Memory B cell (primary cell): ENCODE results near the gene NUP93.

ENCODE experiments used
- ATAC-seq: fragments of 150-1000 bp; cut with Tn5 transposase; 2 replicates; pipeline ENCODE4 v1.10.0; 2021; ENCODE audit warnings: low read depth, mild to moderate bottlenecking, moderate library complexity
- DNase-seq, 2 donors: peaks; one replicate each; pipeline ENCODE4 v3.0.0; 2022; ENCODE audit warnings: low spot score in 2 of 2
- H3K27ac Mint-ChIP-seq: one replicate; pipeline ENCODE4 v1.8.0; 2022; ENCODE audit warnings: mild to moderate bottlenecking, moderate library complexity, mixed read lengths
- H3K27me3 Mint-ChIP-seq: one replicate; pipeline ENCODE4 v1.8.0; 2022; ENCODE audit warnings: mixed read lengths
- H3K36me3 Mint-ChIP-seq: one replicate; pipeline ENCODE4 v1.8.0; 2022; ENCODE audit warnings: mild to moderate bottlenecking, mixed read lengths
- H3K4me1 Mint-ChIP-seq: one replicate; pipeline ENCODE4 v1.8.0; 2022; ENCODE audit warnings: mixed read lengths
- H3K4me3 Mint-ChIP-seq: one replicate; pipeline ENCODE4 v1.8.0; 2022; ENCODE audit warnings: mild to moderate bottlenecking, moderate library complexity, mixed read lengths
- H3K9me3 Mint-ChIP-seq: one replicate; pipeline ENCODE4 v1.8.0; 2022; ENCODE audit warnings: mixed read lengths

NUP93 gene

GRCh38 chr16:56885446-56886162, 155.7 kb downstream of the NUP93 start:
- ATAC-seq = no peak
- Mint-ChIP-seq H3K4me3 (no peak overlapping the region), H3K27ac (no peak overlapping the region), H3K36me3 (no peaks in the 10 kb centered on the region), H3K9me3 (no peaks in the 10 kb centered on the region), H3K4me1 (peaks cover 14% of the 10 kb centered on the region), H3K27me3 (no peaks in the 10 kb centered on the region)
- no peak for DNase-seq

- ATAC-seq (no peak), DNase-seq (no peak)
- Mint-ChIP-seq H3K4me1 (peaks cover 11% of the 10 kb centered on the region), H3K27ac (no peak overlapping the region), H3K9me3 (no peaks in the 10 kb centered on the region), H3K36me3 (no peaks in the 10 kb centered on the region), H3K4me3 (no peak overlapping the region), H3K27me3 (no peaks in the 10 kb centered on the region)
These were observed 156.4 kb downstream of the NUP93 start for GRCh38 chr16:56886296-56886695.

- Mint-ChIP-seq H3K4me3 (no peak overlapping the region), H3K27ac (no peak overlapping the region), H3K36me3 (peaks cover 2% of the 10 kb centered on the region), H3K9me3 (no peaks in the 10 kb centered on the region), H3K4me1 (peaks cover 11% of the 10 kb centered on the region), H3K27me3 (no peaks in the 10 kb centered on the region)
- DNase-seq (no peak), ATAC-seq (no peak)
These were observed 156.9 kb downstream of the NUP93 start for GRCh38 chr16:56886826-56887225.

GRCh38 chr16:56888806-56889205, 158.9 kb downstream of the NUP93 start:
- no peaks in the 10 kb centered on the region for H3K9me3 Mint-ChIP-seq
- H3K27me3 Mint-ChIP-seq = no peaks in the 10 kb centered on the region
- peak overlapping the region; percentile 72 for H3K27ac Mint-ChIP-seq
- H3K36me3 Mint-ChIP-seq = peaks cover 2% of the 10 kb centered on the region
- ATAC-seq (peak; percentile 98), DNase-seq (peak; percentile 52 to 66)
- H3K4me3 Mint-ChIP-seq = peak overlapping the region; percentile 70
- peaks cover 11% of the 10 kb centered on the region for H3K4me1 Mint-ChIP-seq

- Mint-ChIP-seq H3K4me1 (peaks cover 11% of the 10 kb centered on the region), H3K4me3 (peak overlapping the region; percentile 70), H3K9me3 (no peaks in the 10 kb centered on the region), H3K27me3 (no peaks in the 10 kb centered on the region), H3K36me3 (peaks cover 2% of the 10 kb centered on the region), H3K27ac (peak overlapping the region; percentile 72)
- DNase-seq = no peak
- ATAC-seq = peak; percentile 31
These were observed 159.3 kb downstream of the NUP93 start for GRCh38 chr16:56889206-56889605.

GRCh38 chr16:56891685-56892084, 161.8 kb downstream of the NUP93 start:
- Mint-ChIP-seq H3K36me3 (peaks cover 2% of the 10 kb centered on the region), H3K4me1 (peaks cover 11% of the 10 kb centered on the region), H3K4me3 (no peak overlapping the region), H3K27me3 (no peaks in the 10 kb centered on the region), H3K27ac (no peak overlapping the region), H3K9me3 (no peaks in the 10 kb centered on the region)
- ATAC-seq (no peak), DNase-seq (no peak)

GRCh38 chr16:56892705-56893104, 162.8 kb downstream of the NUP93 start:
- no peak overlapping the region for H3K27ac Mint-ChIP-seq
- peaks cover 13% of the 10 kb centered on the region for H3K4me1 Mint-ChIP-seq
- no peak overlapping the region for H3K4me3 Mint-ChIP-seq
- no peaks in the 10 kb centered on the region for H3K27me3 Mint-ChIP-seq
- peaks cover 2% of the 10 kb centered on the region for H3K36me3 Mint-ChIP-seq
- DNase-seq = no peak
- no peak for ATAC-seq
- H3K9me3 Mint-ChIP-seq = no peaks in the 10 kb centered on the region

- peaks cover 16% of the 10 kb centered on the region for H3K4me1 Mint-ChIP-seq
- H3K27me3 Mint-ChIP-seq = no peaks in the 10 kb centered on the region
- H3K9me3 Mint-ChIP-seq = no peaks in the 10 kb centered on the region
- no peak for ATAC-seq
- H3K36me3 Mint-ChIP-seq = peaks cover 2% of the 10 kb centered on the region
- H3K4me3 Mint-ChIP-seq = no peak overlapping the region
- no peak overlapping the region for H3K27ac Mint-ChIP-seq
- DNase-seq = no peak
These were observed 164.5 kb downstream of the NUP93 start for GRCh38 chr16:56894331-56894917.

GRCh38 chr16:56895813-56896212, 165.9 kb downstream of the NUP93 start:
- Mint-ChIP-seq H3K4me3 (no peak overlapping the region), H3K27ac (no peak overlapping the region), H3K9me3 (no peaks in the 10 kb centered on the region), H3K27me3 (no peaks in the 10 kb centered on the region), H3K4me1 (peaks cover 23% of the 10 kb centered on the region), H3K36me3 (peaks cover 4% of the 10 kb centered on the region)
- no peak for DNase-seq
- no peak for ATAC-seq

- ATAC-seq (no peak), DNase-seq (no peak)
- Mint-ChIP-seq H3K4me1 (peaks cover 27% of the 10 kb centered on the region), H3K9me3 (no peaks in the 10 kb centered on the region), H3K27me3 (no peaks in the 10 kb centered on the region), H3K36me3 (peaks cover 4% of the 10 kb centered on the region), H3K4me3 (no peak overlapping the region), H3K27ac (no peak overlapping the region)
These were observed 166.3 kb downstream of the NUP93 start for GRCh38 chr16:56896244-56896643.

- no peak overlapping the region for H3K4me3 Mint-ChIP-seq
- H3K27me3 Mint-ChIP-seq = no peaks in the 10 kb centered on the region
- ATAC-seq = no peak
- DNase-seq = no peak
- H3K36me3 Mint-ChIP-seq = peaks cover 4% of the 10 kb centered on the region
- H3K4me1 Mint-ChIP-seq = peaks cover 30% of the 10 kb centered on the region
- H3K9me3 Mint-ChIP-seq = no peaks in the 10 kb centered on the region
- H3K27ac Mint-ChIP-seq = peak overlapping the region; percentile 5
These were observed 167.3 kb downstream of the NUP93 start for GRCh38 chr16:56897026-56897799.

- peak; percentile 50 for ATAC-seq
- H3K27ac Mint-ChIP-seq = no peak overlapping the region
- H3K4me3 Mint-ChIP-seq = peak overlapping the region; percentile 21
- no peak for DNase-seq
- peaks cover 30% of the 10 kb centered on the region for H3K4me1 Mint-ChIP-seq
- peaks cover 4% of the 10 kb centered on the region for H3K36me3 Mint-ChIP-seq
- no peaks in the 10 kb centered on the region for H3K9me3 Mint-ChIP-seq
- H3K27me3 Mint-ChIP-seq = no peaks in the 10 kb centered on the region
These were observed 168.9 kb downstream of the NUP93 start for GRCh38 chr16:56898847-56899246.
